HG03354 (cell line): ENCODE data around the gene MCUR1.
A peak's percentile ranks its signal among the peaks of the same experiment; 100 is the strongest.
"Not testable (repeated sequence)": the region's sequence is repeated elsewhere in the genome, so short reads cannot be mapped to it uniquely, and the experiment has no call there.

Experiments used
- ATAC-seq: cut with Tn5 transposase; IDR thresholded peaks from one replicate; pipeline ENCODE4 v1.9.1; 2021; ENCODE audit warnings: mild to moderate bottlenecking; ENCODE audit not compliant: unreplicated experiment, poor library complexity, severe bottlenecking

The MCUR1 gene

DNA sequence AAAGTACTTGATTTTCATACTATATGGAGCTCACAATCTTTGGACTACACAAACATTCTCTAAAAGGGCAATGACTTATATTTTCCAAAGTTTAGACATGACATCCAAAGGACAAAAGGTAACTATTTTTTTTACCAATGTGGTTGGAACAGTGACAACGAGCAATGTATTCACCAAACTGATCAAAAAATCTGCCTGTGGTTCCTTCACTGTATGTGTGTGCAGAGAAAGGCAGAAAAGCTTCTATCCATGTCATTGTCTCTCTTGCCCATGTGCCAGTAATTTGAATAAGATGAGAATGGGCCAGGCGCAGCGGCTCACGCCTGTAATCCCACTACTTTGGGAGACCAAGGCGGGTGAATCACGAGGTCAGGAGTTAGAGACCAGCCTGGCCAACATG is 25.5 kb downstream of the MCUR1 start:
- no peak for ATAC-seq

DNA sequence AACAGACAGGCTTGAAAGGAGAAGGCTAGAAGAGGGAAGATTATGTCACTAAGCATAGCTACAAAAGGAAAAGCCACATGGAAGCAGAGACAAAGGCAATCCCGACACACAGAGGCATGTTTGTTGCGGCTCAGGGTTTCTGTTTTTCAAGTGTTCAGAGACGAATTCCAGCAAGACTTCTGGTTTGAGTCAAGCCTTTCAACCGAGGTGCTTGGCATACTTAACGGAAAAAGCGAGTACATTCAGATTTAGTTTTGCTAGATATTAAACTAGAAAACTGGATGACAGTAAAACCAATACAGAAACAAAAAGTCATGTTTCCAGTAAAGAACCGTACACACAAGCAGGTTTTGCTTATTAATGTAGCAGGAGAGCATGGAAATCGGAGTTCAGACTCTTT is 27.2 kb downstream of the MCUR1 start:
- no peak for ATAC-seq

DNA sequence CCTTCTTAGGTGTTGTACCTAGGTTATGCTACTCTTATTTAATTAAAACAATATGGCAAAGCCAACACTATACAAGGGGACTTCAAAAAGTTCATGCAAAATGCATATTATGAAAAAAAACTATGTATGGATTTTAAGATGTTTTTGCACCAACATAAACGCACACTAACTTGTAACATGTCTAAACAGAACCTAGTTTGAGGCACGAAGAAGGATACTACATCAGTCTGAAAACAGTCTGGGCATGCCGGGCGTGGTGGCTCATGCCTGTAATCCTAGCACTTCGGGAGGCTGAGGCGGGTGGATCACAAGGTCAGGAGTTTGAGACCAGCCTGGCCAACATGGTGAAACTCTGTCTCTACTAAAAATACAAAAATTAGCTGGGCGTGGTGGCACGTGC is 34.2 kb downstream of the MCUR1 start:
- not testable (repeated sequence) for ATAC-seq

DNA sequence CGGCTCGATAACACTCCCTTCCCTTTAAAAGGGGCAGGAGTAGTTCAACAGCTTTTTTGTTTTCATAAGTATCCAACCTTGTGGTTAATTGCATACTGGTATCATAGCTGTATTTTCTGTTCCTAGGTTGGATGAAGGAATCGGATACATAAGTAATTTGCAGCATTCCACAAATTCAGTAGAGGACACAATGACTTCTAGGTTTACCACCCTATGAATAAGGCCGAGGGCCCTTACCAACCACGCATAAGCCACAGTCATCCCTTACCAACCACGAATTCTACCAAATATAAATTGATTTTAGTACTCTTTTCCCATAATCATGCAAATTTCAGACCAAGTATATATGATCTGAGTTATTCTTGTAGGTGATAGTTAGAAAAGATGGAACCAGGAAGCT is 36.3 kb downstream of the MCUR1 start:
- ATAC-seq = no peak

DNA sequence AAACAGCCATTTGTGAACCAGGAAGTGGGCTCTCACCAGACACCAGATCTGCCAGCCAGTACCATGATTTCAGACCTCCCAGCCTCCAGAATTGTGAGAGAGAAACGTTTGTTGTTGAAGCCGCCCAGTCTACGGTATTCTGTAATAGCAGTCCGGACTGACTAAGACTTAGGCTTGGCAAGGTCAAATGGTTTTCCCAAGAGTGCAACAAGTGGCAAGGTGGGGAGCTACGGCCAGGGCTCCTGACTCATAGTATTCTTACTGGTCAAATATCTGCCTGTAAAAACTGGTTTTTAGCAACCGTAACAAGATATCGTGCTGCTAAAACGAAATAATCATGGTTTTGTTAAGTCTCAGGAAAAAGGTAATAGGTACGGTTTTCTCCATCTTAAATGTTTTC is 37.8 kb downstream of the MCUR1 start:
- ATAC-seq = no peak

DNA sequence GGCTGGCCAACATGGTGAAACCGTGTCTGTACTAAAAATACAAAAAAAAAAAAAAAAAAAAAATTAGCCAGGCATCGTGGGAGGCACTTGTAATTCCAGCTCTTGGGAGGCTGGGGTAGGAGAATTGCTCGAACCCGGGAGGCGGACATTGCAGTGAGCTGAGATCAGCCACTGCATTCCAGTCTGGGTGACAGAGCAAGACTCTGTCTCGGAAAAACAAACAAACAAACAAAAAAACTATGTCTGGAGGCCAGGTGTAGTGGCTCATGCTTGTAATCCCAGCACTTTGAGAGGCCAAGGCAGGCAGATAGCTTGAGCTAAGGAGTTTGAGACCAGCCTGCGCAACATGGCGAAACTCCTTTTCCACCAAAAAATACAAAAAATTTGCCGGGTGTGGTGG is 38.9 kb downstream of the MCUR1 start:
- ATAC-seq = not testable (repeated sequence)

DNA sequence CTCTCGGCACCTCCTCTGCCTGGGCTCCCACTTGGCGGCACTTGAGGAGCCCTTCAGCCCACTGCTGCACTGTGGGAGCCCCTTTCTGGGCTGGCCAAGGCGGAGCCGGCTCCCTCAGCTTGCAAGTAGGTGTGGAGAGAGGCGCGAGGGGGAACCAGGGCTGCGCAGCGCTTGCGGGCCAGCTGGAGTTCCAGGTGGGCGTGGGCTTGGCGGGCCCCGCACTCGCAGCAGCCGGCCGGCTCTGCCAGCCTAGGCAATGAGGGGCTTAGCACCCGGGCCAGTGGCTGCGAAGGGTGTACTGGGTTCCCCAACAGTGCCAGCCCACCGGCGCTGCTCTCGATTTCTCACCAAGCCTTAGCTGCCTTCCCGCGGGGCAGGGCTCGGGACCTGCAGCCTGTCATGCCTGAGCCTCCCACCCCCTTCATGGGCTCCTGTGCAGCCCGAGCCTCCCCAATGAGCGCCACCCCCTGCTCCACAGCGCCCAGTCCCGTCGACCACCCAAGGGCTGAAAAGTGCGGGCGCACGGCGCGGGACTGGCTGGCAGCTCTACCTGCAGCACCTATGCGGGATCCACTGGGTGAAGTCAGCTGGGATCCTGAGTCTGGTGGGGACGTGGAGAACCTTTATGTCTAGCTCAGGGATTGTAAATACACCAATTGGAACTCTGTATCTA is 41.9 kb downstream of the MCUR1 start:
- ATAC-seq = not testable (repeated sequence)

DNA sequence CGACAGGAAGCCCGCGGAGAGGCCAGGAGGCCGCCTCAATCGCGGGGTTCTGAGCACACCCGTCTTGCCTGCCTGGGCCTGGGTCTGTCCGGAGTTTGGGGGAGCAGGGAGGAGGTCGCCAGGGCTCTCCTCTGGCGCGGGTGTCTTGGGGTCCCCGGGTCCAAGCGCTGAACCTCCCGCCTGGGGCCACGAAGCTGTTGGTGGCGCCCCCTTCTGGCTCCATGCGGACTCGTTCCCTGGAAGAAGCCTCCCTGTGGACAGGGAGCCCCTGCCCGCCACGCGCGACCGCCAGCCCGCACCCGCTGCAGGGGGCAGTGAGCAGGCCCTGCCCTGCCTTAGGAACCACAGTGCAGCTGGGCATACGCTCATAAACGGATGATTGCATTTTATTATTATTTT is 44.7 kb downstream of the MCUR1 start:
- ATAC-seq = no peak

DNA sequence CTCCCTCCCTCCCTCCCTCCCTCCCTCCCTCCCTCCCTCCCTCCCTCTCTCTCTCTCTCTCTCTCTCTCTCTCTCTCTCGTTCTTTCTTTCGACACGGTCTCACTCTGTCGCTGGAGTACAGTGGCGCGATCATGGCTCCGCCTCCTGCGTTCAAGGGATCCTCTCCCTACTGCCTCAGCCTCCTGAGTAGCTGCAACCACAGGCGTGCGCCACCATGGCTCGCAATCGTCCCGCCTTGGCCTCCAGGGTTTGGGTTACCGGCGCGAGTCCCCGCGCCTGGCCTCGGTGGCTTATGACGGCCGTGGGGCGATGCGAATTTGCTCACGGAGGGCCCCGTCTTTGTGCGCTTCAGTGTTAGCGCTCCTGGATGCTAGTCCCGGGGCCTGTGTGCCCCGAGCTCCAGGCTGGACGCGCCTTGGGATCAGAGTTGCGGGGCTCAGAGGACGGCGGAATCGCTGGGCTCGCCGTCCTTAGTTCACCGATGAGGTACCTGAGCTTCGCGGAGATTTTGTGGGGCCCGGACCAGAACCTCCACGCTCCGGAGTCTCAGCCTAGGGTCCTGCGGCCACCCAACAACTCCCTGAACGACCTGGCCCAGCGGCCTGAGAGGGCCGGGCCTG is 45.2 kb downstream of the MCUR1 start:
- no peak for ATAC-seq

DNA sequence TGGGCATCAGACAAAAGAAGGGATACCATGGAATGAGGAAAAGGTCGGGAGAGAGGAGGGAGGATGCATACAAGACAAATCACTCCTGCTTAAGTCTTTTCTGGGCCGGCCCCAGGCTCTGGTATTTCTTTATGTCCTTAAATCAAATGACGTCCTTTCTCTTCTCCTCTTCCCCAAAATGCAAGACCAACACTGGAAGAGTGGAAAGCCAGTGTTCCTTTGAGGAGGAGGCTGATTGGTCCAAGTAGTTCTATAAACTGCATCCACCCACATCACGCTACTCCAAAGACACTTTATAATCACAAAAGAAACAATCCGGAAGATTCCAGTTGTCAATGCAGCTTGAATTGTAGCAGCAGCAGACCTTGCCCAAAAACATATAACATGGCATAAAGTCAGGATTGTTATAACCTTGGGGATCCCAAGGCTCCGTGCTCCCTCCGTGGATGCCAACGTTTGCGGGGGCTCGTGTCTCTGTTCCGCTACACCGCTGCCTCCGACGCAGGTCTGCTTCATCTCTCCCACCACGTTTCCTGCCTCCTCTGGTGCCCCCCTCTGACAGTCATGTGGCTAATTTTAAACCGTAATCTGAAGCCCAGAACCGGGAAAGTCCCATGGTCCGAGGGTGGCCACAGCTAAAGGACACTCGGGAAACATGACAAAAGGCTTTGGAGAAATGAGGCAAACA is 47.1 kb downstream of the MCUR1 start:
- ATAC-seq = no peak

DNA sequence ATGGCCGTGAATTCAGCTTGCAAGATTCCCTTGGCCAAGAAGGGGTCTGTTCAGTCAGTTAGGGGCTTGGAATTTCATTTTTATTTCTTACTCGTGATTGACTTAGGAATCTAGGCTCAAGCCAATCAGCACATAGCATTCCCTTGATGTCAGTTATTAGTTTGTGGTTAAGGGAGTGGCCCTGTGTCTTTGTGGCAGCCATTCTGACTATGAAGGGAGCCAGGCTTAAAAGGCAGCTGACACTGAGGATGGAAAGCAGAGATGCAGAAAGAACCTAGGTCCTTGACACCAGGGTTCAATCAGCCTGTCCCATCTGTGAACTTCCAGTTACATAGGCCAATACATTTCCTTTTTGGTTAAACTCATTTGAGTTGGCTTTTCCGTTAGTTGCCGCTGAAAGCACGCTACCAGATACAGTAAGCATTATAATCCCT is 48.1 kb downstream of the MCUR1 start:
- ATAC-seq = no peak

DNA sequence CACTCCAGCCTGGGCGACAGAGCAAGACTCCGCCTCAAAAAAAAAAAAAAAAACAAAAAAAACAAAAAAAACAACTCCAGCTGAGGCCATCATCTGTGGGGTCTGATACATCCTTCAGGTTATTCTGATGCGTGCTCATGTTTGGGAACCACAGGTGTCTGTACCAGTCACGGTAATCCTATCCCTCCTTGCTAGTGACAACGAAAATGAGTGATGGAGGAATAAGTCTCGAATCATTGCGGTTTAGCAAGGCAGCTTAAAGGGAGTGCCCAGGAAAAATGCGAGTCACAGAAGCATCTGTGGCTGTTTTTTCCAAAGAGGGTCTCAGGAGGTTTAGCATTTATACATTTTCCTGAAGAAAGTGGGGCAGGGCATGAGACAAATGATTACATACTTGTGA is 48.8 kb downstream of the MCUR1 start:
- ATAC-seq = no peak

DNA sequence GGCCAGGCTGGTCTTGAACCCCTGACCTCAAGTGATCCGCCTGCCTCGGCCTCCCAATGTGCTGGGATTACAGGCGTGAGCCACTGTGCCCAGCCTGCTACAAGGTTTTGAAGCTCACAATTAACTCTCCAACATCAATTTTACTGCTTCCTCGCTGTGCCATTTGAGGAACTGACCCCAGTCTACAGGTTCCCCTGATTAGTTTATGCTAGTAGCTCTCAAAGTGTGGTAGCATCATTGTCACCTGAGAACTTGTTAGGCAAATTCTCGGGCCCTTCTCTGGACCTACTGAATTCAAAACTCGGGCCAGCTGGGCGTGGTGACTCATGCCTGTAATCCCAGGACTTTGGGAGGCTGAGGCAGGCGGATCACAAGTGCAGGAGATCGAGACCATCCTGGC is 49.4 kb downstream of the MCUR1 start:
- no peak for ATAC-seq

DNA sequence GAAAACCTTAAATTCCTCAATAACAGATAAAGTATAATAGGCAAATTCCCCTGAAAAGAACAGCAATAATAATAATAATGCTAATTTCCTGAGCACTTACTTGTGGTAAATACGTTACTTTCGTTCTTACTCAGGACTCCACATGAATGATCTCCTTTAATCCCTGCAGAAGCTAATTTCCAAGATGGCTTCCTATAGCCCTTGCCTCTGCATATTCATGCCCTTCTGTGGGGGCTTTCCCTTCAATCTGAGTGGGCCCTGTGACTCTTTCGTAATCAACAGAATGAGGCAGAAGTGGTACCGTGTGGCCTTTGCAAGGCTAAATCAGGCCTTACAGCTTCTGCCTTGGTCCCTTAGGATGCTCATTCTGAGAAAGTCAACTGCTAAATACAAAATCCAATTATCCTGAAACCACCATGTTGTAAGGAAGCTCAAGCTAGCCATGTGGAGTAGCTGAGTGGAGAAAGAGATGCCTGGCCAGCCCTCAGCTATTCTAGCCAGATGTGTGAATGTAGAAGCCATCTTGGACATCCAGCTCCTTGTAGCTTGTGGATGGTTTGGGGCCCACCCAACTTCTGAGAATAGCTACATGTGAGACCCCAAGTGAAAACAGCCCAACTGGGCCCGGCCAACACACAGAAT is 50.5 kb downstream of the MCUR1 start:
- peak; percentile 58 for ATAC-seq

DNA sequence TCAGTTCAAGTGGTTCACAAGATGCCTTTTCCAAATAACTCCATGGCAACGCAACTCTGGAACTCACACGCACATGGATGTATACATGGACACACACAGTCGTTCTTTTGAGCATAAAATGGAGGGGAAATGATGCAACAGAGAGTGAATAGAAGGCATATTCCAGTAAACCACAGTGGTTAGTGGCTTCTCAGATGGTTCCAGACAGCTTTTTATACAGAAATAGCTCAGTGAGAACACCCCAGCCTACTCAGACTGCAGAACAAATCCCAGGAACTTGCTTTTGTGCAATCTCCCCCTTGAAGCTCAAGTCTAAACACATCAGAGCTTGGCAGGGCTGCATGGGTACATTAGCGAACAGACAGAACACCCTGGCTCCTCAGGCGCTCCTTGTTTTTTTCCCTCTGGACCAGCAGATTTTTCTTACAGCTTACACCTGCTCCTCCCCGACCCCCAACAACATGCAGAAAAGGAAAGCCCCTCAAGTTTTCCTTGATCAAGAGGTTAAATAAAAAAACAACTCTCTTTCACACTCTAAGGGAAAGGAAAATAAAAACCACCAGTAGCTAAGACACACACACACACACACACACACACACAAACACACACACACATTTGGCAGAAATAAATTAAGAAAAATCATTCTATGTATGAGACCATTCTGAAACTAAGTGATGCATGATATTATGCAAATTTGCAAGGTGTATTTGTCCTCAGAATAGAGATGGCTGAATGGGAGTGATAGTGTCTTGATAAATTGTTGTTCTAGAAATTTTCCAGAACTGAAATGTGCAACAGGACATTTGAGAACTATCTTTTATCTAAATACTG is 51.5 kb downstream of the MCUR1 start:
- ATAC-seq = no peak

DNA sequence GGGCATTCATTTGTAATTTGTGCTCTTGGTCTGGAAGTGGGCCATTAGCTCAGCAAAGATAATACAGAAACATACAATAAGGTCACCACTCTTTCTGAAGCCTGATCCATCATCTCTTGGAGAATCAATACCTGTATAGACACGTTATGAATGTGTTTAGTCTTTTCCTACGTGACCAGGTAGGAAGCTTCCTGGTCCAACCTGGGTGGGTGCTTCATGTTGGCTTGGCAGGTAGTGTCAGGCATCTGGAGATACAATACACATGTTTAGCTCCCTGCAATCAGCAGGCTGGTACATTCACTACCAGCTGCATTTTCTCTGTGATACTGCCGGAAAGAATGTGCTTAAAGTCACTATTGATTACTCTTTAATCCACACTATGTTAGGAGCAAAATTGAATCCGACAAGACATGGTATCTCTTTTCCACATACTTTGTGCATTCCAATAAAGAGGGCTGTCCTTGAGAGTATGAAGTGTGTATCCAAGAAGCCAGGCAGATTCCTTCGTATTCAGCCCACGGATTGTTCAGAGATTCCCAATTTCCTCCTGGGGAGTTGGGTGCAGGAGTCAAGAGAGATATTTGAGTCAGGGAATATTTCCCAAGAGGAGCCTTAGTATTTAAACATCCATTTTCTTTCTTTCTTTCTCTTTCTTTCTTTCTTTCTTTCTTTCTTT is 52.9 kb downstream of the MCUR1 start:
- ATAC-seq = no peak

DNA sequence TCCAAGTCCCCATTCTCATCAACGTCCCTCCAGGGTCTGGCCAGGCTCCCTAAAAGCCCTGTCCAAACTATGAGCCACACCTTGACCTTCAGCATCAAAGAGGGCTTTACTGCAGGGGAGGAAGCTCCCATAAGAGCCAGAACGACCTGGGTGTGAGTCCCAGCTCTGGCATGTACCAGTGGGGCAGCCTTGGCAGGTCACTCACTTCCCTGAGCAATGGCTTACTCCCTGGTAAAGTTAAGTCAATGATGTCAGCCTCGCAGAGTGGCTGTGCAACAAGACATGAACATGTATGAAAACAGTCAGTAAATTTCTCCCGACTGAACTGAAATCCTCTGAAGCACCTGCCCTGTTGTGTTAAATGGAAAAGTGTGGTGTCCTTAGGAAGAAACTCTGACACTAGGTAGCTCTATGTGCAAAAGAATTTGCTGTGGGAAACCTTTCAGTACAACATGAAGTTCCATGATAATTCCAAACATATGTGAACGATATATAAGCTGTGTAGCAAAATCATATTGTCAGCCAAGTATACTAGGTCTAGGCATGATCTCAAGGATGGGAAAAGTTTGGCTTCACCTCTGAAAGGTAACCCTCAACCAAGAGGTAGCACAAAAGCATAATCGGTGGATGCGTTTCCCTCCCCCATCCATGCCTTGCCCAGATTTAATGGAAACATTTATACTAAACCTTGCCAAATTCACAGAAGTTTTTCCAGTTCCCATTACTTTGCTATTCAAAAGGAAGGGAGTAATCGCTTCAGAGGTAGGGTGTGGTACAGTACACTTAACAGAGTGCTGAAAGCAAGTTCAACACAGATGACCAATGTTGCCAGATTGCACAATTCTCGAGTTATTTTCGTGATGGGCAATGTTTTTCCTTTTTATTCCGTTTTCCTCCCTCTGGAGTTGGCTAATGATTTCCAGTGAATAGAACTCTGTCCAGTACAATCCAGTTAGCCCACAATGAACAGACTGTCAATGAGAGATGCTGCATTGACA is 53.8 kb downstream of the MCUR1 start:
- no peak for ATAC-seq

DNA sequence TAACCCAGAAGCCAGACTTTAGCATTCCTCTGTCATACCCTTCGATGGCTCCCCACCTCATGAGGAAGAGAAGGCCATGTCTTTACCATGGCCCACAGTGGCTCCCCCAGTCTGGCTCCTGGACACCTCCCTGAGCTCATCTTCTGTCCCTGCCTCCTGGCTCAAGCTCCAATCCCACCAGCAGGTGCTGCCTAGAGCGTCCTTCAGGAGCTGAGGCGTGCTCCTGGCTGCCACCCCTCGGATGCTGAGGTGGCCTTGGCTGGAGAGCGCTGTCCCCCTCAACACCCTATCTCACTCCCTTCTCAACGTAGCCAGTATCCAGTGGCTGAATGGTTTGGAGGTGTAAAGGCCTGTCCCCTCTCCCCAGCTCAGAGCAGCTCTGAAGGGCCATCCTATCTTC is 55.3 kb downstream of the MCUR1 start:
- ATAC-seq = no peak
